C4-2B (cell line): Measurements from ENCODE around the gene ERBB4.

Experiments used
- H3K27ac ChIP-seq: fragments of 450-650 bp; 2 replicates; pipeline ENCODE4 v1.5.1; 2017
- CTCF ChIP-seq: fragments of 450-650 bp; conservative IDR thresholded peaks from 2 replicates; pipeline ENCODE4 v1.5.1; 2017; ENCODE audit warnings: mild to moderate bottlenecking
- ZFX ChIP-seq: fragments of 450-650 bp; IDR thresholded peaks from 2 replicates; pipeline ENCODE4 v1.6.1; 2017

The ERBB4 gene

GRCh38 chr2:211454679-211455078, 1083.9 kb downstream of the ERBB4 start:
- TF ChIP-seq ZFX = no peak
- TF ChIP-seq CTCF = no peak
- no peak overlapping the region for H3K27ac ChIP-seq

- no peak overlapping the region for H3K27ac ChIP-seq
- TF ChIP-seq CTCF = no peak
- TF ChIP-seq ZFX = no peak
Measured at GRCh38 chr2:211453311-211453887, 1085.2 kb downstream of the ERBB4 start.

GRCh38 chr2:211451642-211452041, 1087.0 kb downstream of the ERBB4 start:
- H3K27ac ChIP-seq = no peak overlapping the region
- TF ChIP-seq CTCF (no peak), ZFX (no peak)

GRCh38 chr2:211449819-211450218, 1088.8 kb downstream of the ERBB4 start:
- no peak overlapping the region for H3K27ac ChIP-seq
- TF ChIP-seq ZFX = no peak
- peak; percentile 16; the same call in 1 of the 2 replicates for TF ChIP-seq CTCF

- no peak overlapping the region for H3K27ac ChIP-seq
- no peak for TF ChIP-seq CTCF
- no peak for TF ChIP-seq ZFX
Measured at GRCh38 chr2:211447548-211447947, 1091.1 kb downstream of the ERBB4 start.

GRCh38 chr2:211440107-211440506, 1098.5 kb downstream of the ERBB4 start:
- H3K27ac ChIP-seq = no peak overlapping the region
- TF ChIP-seq ZFX (no peak), CTCF (no peak)

GRCh38 chr2:211439011-211439410, 1099.6 kb downstream of the ERBB4 start:
- TF ChIP-seq CTCF = no peak
- TF ChIP-seq ZFX = no peak
- H3K27ac ChIP-seq = no peak overlapping the region
